ENCODE data around the gene ABTB2.

GRCh38 chr11:34178209-34178821 lies 179.5 kb downstream of the ABTB2 start:
- TF ChIP-seq, protein P1, sequence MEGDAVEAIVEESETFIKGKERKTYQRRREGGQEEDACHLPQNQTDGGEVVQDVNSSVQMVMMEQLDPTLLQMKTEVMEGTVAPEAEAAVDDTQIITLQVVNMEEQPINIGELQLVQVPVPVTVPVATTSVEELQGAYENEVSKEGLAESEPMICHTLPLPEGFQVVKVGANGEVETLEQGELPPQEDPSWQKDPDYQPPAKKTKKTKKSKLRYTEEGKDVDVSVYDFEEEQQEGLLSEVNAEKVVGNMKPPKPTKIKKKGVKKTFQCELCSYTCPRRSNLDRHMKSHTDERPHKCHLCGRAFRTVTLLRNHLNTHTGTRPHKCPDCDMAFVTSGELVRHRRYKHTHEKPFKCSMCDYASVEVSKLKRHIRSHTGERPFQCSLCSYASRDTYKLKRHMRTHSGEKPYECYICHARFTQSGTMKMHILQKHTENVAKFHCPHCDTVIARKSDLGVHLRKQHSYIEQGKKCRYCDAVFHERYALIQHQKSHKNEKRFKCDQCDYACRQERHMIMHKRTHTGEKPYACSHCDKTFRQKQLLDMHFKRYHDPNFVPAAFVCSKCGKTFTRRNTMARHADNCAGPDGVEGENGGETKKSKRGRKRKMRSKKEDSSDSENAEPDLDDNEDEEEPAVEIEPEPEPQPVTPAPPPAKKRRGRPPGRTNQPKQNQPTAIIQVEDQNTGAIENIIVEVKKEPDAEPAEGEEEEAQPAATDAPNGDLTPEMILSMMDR (IDR thresholded peaks at IDR 0.05), result no peak
- TF ChIP-seq MAX (IDR thresholded peaks at IDR 0.05; ENCODE audit: low read depth) (no peak), GABPA (IDR thresholded peaks at IDR 0.05; ENCODE audit: low read depth) (no peak), YY1 (IDR thresholded peaks at IDR 0.05; ENCODE audit: low read depth) (no peak), RCOR1 (IDR thresholded peaks at IDR 0.05; ENCODE audit: low read length) (no peak), POLR2AphosphoS5 (IDR thresholded peaks at IDR 0.05; ENCODE audit: low read depth, low read length) (no peak), TAF1 (IDR thresholded peaks at IDR 0.05; ENCODE audit: borderline replicate concordance, low read depth, low read length) (no peak), MXI1 (IDR thresholded peaks at IDR 0.05; ENCODE audit: low read depth, low read length) (no peak), SIN3A (IDR thresholded peaks at IDR 0.05; ENCODE audit: borderline replicate concordance, low read depth, low read length) (no peak), ZBTB33 (IDR thresholded peaks at IDR 0.05; ENCODE audit: borderline replicate concordance, low read depth) (no peak), EZH2phosphoT487 (IDR thresholded peaks at IDR 0.05; ENCODE audit: borderline replicate concordance, low read depth) (no peak)
- TF ChIP-seq, protein P2, sequence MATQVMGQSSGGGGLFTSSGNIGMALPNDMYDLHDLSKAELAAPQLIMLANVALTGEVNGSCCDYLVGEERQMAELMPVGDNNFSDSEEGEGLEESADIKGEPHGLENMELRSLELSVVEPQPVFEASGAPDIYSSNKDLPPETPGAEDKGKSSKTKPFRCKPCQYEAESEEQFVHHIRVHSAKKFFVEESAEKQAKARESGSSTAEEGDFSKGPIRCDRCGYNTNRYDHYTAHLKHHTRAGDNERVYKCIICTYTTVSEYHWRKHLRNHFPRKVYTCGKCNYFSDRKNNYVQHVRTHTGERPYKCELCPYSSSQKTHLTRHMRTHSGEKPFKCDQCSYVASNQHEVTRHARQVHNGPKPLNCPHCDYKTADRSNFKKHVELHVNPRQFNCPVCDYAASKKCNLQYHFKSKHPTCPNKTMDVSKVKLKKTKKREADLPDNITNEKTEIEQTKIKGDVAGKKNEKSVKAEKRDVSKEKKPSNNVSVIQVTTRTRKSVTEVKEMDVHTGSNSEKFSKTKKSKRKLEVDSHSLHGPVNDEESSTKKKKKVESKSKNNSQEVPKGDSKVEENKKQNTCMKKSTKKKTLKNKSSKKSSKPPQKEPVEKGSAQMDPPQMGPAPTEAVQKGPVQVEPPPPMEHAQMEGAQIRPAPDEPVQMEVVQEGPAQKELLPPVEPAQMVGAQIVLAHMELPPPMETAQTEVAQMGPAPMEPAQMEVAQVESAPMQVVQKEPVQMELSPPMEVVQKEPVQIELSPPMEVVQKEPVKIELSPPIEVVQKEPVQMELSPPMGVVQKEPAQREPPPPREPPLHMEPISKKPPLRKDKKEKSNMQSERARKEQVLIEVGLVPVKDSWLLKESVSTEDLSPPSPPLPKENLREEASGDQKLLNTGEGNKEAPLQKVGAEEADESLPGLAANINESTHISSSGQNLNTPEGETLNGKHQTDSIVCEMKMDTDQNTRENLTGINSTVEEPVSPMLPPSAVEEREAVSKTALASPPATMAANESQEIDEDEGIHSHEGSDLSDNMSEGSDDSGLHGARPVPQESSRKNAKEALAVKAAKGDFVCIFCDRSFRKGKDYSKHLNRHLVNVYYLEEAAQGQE (IDR thresholded peaks at IDR 0.05; ENCODE audit: low read depth, low read length), result no peak

Data from SK-N-SH (cell line).